ENCODE results near the gene PDE6G.

The PDE6G gene

DNA sequence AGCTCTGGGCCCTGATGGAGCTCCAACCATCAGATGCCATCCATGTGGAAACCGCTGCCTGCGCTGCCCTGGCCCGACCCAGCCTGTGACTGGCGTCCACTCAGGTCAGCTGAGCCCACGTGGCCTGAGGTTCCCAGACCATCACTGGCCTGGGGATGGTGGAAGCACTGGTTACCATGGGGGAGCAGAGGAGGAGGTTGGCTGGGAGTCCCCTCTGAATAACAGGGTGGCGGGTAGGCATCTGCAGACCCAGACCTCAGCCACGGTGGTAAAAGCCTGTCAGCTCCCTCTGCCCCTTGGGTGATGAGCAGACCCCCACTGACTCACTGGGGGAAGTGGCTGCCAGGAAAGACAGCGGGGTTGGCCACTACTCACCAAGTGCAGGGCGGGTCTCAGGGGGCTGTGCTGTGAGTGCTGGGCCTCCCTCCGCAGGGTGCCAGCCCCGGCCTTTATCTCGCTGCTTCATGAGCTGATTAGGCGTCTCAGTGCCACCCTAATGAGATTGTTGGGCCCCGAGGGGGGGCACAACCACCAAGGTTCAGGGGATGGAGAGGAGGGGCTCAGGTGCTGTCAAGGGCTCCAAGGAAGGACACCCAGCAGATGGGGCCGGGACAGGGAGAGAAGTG lies at the start of gene PDE6G:
Gene PDE6G, minus strand, starts transcription at position 425 of the 626 bp plus-strand sequence. CDS start 3,237 bp downstream, outside the sequence.
- DNase-seq, result no peak

DNA sequence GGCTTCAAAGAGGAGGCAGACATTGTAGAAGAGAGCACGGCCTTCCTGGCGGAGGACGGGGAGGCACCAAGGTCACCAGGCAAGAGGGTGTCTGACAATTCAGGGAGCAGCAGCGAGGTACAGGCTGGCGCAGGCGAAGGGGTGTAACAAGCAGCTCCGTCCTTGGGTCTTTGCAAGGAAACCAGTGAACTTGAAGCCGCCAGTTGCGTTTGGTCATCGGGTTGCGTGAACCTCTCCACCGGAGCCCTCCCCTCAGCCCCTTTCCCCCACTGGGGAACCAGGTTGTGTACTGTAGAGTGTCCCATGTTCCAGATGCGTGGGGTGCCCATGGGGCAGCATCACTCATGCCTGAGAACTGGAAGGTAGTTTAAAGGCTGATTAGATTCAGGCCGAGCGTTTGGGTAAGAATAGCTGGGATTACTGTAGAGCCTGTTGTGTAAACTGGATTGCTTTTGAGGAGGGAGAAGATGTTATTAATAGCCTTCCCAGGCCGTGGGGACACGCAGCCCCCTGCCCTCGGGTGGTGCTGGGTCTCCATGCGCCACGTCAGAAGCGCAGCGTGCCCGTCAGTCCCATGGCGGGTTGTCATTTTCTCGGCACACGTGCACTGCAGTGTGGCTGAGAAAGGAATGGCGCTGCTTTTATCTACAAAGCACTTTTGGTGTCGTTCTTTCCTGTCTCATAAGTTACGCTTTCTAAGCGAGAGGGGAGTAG lies 49.3 kb upstream of the PDE6G start:
- no peak for DNase-seq

DNA sequence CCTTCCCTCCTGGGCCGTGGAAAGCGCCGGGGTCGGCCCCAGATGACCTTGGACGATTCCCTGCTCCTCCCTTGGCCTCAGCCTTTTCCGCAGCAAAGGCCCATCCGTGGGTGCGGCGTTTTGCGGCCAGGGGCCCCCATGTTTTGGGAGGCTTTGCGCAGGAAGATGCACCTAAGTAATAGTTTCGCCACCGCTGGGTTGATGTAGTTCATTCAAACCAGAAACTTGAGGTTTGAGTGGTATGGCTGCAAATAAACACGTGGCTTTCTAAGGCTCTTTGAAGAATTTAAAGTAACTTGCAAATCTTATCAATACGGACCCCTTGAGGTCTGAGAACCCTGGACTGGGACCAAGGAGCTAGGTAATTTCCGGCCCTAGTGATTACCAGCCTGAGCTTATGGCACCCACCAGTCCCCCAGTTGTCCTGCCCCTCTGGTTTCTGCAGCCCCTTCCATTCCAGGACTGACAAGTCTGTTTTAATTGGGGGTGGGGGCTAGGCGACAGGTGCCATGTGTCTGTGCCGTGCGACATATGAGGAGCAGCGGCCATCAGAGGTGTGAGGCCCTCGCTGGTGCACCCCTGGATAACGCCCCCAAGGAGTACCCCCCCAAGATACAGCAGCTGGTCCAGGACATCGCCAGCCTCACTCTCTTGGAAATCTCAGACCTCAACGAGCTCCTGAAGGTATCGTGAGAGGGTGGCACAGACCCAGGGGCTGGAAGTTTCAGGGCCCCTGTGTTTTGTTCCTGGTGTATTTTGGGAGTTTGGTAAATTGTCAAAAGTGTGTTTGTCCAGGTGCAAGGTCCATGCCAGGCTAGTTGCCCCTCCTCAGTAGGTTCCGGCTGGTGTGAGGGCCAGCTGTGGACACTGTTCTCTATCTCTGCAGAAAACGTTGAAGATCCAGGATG lies 47.7 kb upstream of the PDE6G start:
- DNase-seq, result no peak

DNA sequence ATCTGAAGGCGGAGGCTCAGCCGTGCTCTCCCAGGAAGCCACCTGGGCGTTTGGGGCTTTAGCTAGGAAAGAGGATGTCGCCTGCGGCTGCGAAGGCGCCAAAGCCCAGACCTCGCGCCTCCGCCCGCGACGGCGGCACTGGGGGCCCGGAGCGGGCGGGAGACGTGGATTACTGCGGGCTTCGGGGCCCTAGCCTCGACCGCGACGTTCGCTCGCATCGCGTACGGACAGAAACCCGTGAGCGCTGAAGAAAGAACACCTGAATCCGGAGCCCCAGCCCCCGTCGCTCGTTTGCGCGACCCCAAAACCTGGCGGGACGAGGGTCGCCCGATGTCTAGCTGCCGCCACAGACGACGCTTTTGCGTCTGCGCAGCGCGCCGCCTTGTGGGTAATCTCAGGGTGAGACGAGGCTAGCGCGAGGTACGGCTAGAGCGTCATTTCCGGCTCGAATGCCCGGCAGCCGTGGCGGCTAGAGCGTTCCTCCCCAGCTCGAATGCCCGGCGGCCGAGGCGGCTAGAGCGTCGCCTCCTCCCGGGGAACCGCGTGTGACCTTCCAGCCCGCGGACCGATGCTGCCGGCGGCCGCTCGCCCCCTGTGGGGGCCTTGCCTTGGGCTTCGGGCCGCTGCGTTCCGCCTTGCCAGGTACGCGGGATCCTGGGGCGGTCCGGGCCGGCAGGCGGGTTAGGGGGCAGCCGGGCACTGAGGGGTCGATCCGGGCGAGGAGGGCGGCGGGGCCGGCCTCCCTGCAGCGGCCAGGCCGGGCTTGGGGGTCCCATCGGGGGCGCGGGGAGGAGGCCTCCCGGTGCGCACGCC lies 46.8 kb upstream of the PDE6G start, which contains the start of gene MRPL12:
Gene MRPL12, plus strand, starts transcription at position 434 of the 813 bp plus-strand sequence. Its CDS starts 135 bp downstream, at position 569.
- DNase-seq, result peak; percentile 92

GRCh38 chr17:81701288-81702071 lies 45.1 kb upstream of the PDE6G start:
- no peak for DNase-seq

DNA sequence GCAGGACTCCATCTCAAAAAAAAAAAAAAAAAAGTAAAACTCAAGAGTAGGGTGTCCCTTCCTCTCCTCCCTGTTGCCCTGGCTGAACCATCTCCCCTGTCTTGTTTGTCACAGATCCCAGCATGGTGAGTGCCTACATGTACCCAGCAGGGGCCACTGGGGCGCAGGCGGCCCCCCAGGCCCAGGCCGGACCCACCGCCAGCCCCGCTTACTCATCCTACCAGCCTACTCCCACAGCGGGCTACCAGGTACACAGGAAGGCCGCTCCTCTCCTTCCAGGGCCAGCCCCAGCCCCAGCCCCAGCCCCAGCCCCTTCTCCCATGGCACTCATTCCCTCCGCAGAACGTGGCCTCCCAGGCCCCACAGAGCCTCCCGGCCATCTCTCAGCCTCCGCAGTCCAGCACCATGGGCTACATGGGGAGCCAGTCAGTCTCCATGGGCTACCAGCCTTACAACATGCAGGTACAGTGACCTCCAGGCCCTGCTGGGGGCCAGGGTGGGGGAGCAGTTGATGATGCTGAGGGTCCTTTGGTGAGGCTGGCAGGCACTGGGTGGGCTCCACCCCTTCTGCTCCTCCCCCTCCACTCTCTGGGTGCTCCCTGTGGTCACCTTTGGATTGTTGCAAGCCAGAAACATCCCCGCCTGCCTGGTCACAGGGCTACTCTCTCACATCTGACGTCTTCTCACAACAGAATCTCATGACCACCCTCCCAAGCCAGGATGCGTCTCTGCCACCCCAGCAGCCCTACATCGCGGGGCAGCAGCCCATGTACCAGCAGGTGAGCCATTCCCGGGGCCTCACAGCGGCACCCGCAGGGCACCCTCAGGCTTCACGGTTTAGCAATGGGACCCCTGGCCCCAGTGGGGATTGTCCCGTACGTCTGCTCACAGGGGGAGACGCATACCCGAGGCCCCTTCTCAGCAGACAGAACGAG lies 44.3 kb upstream of the PDE6G start:
- no peak for DNase-seq

- no peak for DNase-seq
Measured at GRCh38 chr17:81697261-81698044, 41.1 kb upstream of the PDE6G start.

- no peak for DNase-seq
Measured at GRCh38 chr17:81696218-81696941, 40.0 kb upstream of the PDE6G start.

DNA sequence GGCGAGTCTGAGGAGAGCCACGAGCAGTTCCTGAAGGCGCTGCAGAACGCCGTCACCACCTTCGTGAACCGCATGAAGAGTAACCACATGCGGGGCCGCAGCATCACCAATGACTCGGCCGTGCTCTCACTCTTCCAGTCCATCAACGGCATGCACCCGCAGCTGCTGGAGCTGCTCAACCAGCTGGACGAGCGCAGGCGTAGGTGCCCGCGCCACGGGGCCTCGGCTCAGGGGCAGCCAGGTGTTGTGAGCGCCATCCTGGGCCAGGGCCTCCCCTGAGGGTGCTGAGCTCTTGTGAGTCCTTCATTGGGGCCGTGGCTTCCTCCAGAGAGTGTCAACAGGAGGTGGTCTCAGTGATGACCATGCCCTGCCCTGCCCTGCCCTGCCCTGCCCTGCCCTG lies 39.5 kb upstream of the PDE6G start:
- DNase-seq, result no peak

- DNase-seq, result no peak
Measured at GRCh38 chr17:81695211-81695610, 38.9 kb upstream of the PDE6G start.

- no peak for DNase-seq
Measured at GRCh38 chr17:81694810-81695209, 38.5 kb upstream of the PDE6G start.

DNA sequence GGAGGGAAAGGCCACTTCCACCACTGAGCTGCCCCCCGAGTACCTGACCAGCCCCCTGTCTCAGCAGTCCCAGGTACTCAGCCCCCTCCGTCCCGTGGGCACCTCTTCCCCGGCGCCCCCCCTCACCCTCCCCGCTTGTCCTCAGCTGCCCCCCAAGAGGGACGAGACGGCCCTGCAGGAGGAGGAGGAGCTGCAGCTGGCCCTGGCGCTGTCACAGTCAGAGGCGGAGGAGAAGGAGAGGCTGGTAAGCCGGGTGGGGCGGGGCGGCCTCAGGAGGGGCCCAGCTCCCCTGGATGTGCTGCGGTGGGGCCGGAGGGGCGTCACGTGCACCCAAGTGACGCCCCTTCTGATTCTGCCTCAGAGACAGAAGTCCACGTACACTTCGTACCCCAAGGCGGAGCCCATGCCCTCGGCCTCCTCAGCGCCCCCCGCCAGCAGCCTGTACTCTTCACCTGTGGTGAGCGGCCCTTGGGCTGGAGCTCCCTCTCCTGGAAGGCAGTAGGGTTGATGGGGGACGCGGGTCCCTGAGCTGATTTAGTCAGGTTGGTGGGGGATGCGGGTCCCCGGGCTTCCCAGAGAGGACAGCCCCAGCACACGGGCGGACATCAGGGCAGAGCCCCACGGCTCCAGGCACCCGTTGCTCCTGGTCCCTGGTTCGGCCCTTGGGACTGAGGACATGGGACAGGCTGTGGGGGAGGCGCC lies 37.3 kb upstream of the PDE6G start:
- DNase-seq, result no peak

DNA sequence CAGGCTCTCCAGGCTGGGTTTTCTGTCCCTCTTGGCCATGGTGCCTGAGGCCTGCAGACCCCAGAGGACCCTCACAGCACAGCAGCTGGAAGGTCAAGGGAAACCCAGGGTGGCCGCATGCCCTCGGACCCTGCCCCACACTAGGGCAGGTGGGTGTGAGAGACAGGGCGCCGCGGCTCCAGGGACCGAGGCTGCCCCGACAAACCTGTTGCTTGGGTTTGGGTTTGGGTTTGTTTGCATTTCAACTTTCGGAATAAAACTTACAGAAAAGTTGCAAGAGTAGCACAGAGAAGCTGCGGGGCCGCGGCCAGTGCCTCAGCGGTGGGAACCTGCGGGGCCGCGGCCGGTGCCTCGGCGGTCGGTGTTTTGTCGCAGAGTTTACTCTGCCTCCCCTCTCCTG lies 35.3 kb upstream of the PDE6G start:
- no peak for DNase-seq

- no peak for DNase-seq
Measured at GRCh38 chr17:81691196-81691595, 34.9 kb upstream of the PDE6G start.

GRCh38 chr17:81690549-81690948 lies 34.2 kb upstream of the PDE6G start:
- DNase-seq, result no peak

DNA sequence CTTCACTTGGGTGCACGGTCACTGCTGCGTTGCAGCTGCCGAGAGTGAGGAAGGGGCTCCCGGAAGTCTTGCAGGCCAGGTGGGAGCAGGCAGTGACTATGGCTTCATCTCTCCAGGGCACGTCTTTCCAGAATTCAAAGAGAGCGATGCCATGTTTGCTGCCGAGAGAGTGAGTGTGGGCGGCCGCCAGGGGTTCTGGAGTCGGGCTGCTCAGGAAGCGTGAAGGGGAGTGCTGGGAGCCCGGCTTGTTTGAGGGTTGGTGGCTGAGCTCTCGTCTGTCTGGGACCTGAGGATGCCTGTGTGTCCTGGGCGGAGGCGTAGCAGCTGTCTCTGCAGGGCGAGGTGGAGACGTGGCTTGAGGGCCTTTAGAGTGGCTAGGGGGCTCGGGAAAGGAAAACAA lies 33.7 kb upstream of the PDE6G start:
- DNase-seq, result no peak

DNA sequence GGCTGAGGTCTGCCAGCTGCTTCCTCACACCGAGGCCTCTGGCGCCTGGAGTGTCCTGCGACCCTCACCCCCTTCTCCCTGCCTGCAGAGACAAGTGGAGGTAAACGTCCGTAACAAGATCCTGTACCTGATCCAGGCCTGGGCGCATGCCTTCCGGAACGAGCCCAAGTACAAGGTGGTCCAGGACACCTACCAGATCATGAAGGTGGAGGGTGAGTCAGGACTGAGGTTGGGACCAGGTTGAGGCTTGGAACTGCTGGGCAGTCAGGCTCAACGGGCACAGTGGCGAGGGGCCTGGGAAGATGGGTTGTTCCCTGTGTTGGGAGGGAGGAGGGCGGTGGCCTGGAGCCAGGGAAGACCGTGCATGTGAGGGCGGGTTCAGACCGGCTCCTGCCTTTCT lies 32.3 kb upstream of the PDE6G start:
- no peak for DNase-seq

DNA sequence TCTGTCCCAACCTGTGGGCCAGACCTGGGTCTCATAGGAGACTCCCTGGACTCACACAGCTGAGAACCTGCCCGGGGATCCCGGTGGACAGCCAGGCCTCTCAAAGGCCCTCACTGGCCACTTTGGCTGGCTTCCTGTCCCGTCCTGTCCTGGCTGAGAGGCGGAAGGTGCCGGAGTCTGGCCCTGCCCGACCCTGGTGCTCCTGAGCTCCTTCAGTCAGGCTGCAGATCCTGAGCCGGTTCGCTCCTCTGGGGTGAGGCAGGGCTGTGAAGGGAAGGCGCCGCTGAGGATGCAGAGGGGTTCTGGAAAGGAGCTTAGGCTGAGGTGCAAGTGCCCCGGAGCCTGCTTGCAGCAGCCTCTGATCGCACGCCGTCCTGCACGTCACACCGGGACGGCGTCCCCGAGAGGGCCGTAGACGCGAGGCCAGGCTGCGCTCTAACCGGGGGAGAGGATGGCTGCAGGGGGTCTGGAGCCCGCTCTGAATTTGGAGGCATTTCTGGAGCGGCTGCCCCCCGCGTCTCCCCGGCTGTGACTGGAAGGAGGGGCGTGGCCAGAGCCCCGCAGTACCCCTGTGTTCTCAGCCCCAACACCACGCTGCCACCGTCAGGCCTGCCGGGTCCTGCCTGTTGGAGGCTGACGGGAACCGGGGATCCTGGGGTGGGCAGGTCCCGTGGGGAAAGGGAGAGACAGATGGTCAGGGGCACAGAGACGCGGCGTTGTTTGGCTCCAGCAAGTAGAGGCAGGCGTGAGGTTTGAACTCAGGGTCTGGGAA lies 31.6 kb upstream of the PDE6G start:
- DNase-seq, result no peak

Measured in NCI-H1092 (cell line).